NCI-H748 (cell line): ENCODE results near the gene AFAP1L2.

Experiments used
- DNase-seq: peaks from one replicate; lab custom pipeline; 2025; ENCODE audit not compliant: unreplicated experiment; lab: John Stamatoyannopoulos, UW

AFAP1L2 gene

GRCh38 chr10:114276066-114276465, 128.2 kb downstream of the AFAP1L2 start:
- DNase-seq = no peak

GRCh38 chr10:114274616-114275453, 129.5 kb downstream of the AFAP1L2 start:
- no peak for DNase-seq

GRCh38 chr10:114273910-114274309, 130.4 kb downstream of the AFAP1L2 start:
- DNase-seq = no peak

GRCh38 chr10:114272696-114273095, 131.6 kb downstream of the AFAP1L2 start:
- DNase-seq = no peak

- no peak for DNase-seq
Observed at GRCh38 chr10:114271779-114272167, 132.5 kb downstream of the AFAP1L2 start.

GRCh38 chr10:114271075-114271778, 133.1 kb downstream of the AFAP1L2 start:
- DNase-seq = no peak

- no peak for DNase-seq
Observed at GRCh38 chr10:114266521-114266920, 137.8 kb downstream of the AFAP1L2 start.

GRCh38 chr10:114265392-114266053, 138.8 kb downstream of the AFAP1L2 start:
- no peak for DNase-seq

- no peak for DNase-seq
Observed at GRCh38 chr10:114262496-114262895, 141.8 kb downstream of the AFAP1L2 start.

GRCh38 chr10:114261076-114261475, 143.2 kb downstream of the AFAP1L2 start:
- no peak for DNase-seq

- DNase-seq = no peak
Observed at GRCh38 chr10:114260366-114260765, 143.9 kb downstream of the AFAP1L2 start.

GRCh38 chr10:114259824-114260223, 144.5 kb downstream of the AFAP1L2 start:
- no peak for DNase-seq

GRCh38 chr10:114258274-114258840, 145.9 kb downstream of the AFAP1L2 start:
- no peak for DNase-seq

GRCh38 chr10:114257498-114257897, 146.8 kb downstream of the AFAP1L2 start:
- no peak for DNase-seq

- DNase-seq = no peak
Observed at GRCh38 chr10:114256822-114257221, 147.5 kb downstream of the AFAP1L2 start.

- DNase-seq = no peak
Observed at GRCh38 chr10:114256008-114256765, 148.1 kb downstream of the AFAP1L2 start.

GRCh38 chr10:114255227-114255626, 149.1 kb downstream of the AFAP1L2 start:
- no peak for DNase-seq

GRCh38 chr10:114252883-114253282, 151.4 kb downstream of the AFAP1L2 start:
- DNase-seq = no peak

- no peak for DNase-seq
Observed at GRCh38 chr10:114252092-114252491, 152.2 kb downstream of the AFAP1L2 start.

- no peak for DNase-seq
Observed at GRCh38 chr10:114250716-114251115, 153.6 kb downstream of the AFAP1L2 start.

- no peak for DNase-seq
Observed at GRCh38 chr10:114250236-114250635, 154.1 kb downstream of the AFAP1L2 start.
